ENCODE measurements around the gene AFF1. TPM values are rescaled to one million over a fixed set of nuclear protein-coding genes. Genes with fewer than 3 reads are reported as not detected.

The AFF1 gene
- total RNA-seq, 2 experiments from 2014 or later: 50.3 to 51.2 TPM

DNA sequence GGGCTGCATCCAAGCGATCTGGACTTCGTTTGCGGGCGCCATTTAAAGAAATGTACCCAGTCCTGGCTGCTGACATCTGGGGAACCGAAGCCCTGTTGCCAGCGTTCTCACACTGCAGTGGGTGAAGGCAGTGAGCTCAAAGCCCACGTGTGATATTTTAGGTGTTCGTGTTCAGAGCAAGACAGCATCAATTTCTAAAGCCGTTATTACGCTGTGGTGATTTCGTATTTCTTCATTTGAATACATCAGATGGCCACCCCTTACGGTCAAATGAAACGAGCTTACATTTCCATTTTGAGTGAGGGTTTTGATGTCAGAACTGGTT is 42.2 kb upstream of the AFF1 start:
- H3K9me3 Mint-ChIP-seq: no peaks in the 10 kb centered on the region
- TF ChIP-seq CTCF (IDR thresholded peaks at IDR 0.05): no peak
- ATAC-seq (ENCODE audit: poor library complexity) (peak; percentile 25), DNase-seq (no peak)
- H3K4me3 Mint-ChIP-seq: peak overlapping the region; percentile 84
- no peaks in the 10 kb centered on the region for H3K36me3 ChIP-seq (ENCODE audit: insufficient read depth, low read length)
- H3K4me1 ChIP-seq (ENCODE audit: insufficient read depth, low read length): peaks cover 9% of the 10 kb centered on the region
- ChIA-PET POLR2A (no interaction called here), CTCF (interaction anchor here (1.2 kb wide), 1 partner anchor 394 kb away, joined by 4 read pairs; no protein-coding TSS in a partner anchor)
- H3K4me1 Mint-ChIP-seq (ENCODE audit: low read depth): peaks cover 3% of the 10 kb centered on the region
- H3K27me3 Mint-ChIP-seq: peaks cover 33% of the 10 kb centered on the region
- H3K36me3 Mint-ChIP-seq (ENCODE audit: low read depth): no peaks in the 10 kb centered on the region
- no peak overlapping the region for H3K27ac ChIP-seq (ENCODE audit: low read depth in 1 of 2, low read length in 2 of 2)
- peaks cover 2 to 19% of the 10 kb centered on the region in 2 experiments for H3K27me3 ChIP-seq (ENCODE audit: control insufficient read depth in 1 of 2, insufficient read depth in 2 of 2, low read length in 2 of 2)
- intact Hi-C loops (cut with DNase I, micrococcal nuclease): loop anchor here in 1 of 2 experiments (10.0 kb wide), 1 partner anchor 1808 kb away; no protein-coding TSS in a partner anchor
- H3K9me3 ChIP-seq (ENCODE audit: control insufficient read depth in 1 of 2, insufficient read depth in 1 of 2, low read length in 2 of 2): no peaks in the 10 kb centered on the region
- no peak overlapping the region for H3K27ac Mint-ChIP-seq
- peak overlapping the region; percentile 55 for H3K4me3 ChIP-seq (ENCODE audit: low read length)

- TF ChIP-seq CTCF (IDR thresholded peaks at IDR 0.05): no peak
- Histone ChIP-seq H3K9me3 (ENCODE audit: control insufficient read depth in 1 of 2, insufficient read depth in 1 of 2, low read length in 2 of 2) (no peaks in the 10 kb centered on the region), H3K36me3 (ENCODE audit: insufficient read depth, low read length) (no peaks in the 10 kb centered on the region), H3K4me1 (ENCODE audit: insufficient read depth, low read length) (peaks cover 9% of the 10 kb centered on the region), H3K27ac (ENCODE audit: low read depth in 1 of 2, low read length in 2 of 2) (no peak overlapping the region), H3K27me3 (ENCODE audit: control insufficient read depth in 1 of 2, insufficient read depth in 2 of 2, low read length in 2 of 2) (peaks cover 2 to 19% of the 10 kb centered on the region in 2 experiments), H3K4me3 (ENCODE audit: low read length) (no peak overlapping the region)
- Mint-ChIP-seq H3K27ac (no peak overlapping the region), H3K4me3 (peak overlapping the region; percentile 84), H3K4me1 (ENCODE audit: low read depth) (peaks cover 3% of the 10 kb centered on the region), H3K36me3 (ENCODE audit: low read depth) (no peaks in the 10 kb centered on the region), H3K9me3 (no peaks in the 10 kb centered on the region), H3K27me3 (peaks cover 33% of the 10 kb centered on the region)
- ChIA-PET CTCF (interaction anchor here (1.2 kb wide), 1 partner anchor 394 kb away, joined by 4 read pairs; no protein-coding TSS in a partner anchor), POLR2A (no interaction called here)
- no peak for DNase-seq
- ATAC-seq (ENCODE audit: poor library complexity): no peak
- intact Hi-C loops (cut with DNase I, micrococcal nuclease): loop anchor here in 1 of 2 experiments (10.0 kb wide), 1 partner anchor 1808 kb away; no protein-coding TSS in a partner anchor
Observed at GRCh38 chr4:86893136-86893535, 41.7 kb upstream of the AFF1 start.

DNA sequence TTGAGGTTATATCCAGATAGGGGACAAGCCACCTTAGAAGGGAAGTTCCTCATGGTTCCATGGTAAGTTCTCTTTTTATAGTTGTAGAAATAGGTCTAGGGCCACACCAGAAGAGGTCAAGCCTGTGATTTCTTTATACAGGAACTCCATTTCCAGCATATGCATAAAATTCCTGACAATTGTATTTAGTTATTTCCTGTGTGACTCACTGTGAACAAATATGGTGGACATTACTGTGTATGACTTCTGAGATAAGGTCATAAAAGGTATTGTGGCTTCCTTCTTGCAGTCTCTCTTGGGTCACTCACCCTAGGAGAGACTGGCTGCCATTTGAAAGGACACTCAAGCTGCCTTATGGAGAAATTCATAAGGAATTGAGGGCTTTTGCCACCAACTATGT is 40.4 kb upstream of the AFF1 start:
- CTCF ChIA-PET: interaction anchor here (1.4 kb wide), 1 partner anchor 399 kb away, joined by 5 read pairs; no protein-coding TSS in a partner anchor
- Mint-ChIP-seq H3K27ac (no peak overlapping the region), H3K9me3 (no peaks in the 10 kb centered on the region), H3K4me3 (no peak overlapping the region), H3K27me3 (peaks cover 30% of the 10 kb centered on the region), H3K4me1 (ENCODE audit: low read depth) (peaks cover 3% of the 10 kb centered on the region), H3K36me3 (ENCODE audit: low read depth) (no peaks in the 10 kb centered on the region)
- H3K4me1 ChIP-seq (ENCODE audit: insufficient read depth, low read length): peaks cover 9% of the 10 kb centered on the region
- peaks cover 2 to 13% of the 10 kb centered on the region in 2 experiments for H3K27me3 ChIP-seq (ENCODE audit: control insufficient read depth in 1 of 2, insufficient read depth in 2 of 2, low read length in 2 of 2)
- no peak for TF ChIP-seq CTCF (IDR thresholded peaks at IDR 0.05)
- H3K27ac ChIP-seq (ENCODE audit: low read depth in 1 of 2, low read length in 2 of 2): no peak overlapping the region
- intact Hi-C loops (cut with DNase I, micrococcal nuclease): loop anchor here in 1 of 2 experiments (10.0 kb wide), 1 partner anchor 1810 kb away; no protein-coding TSS in a partner anchor
- ATAC-seq (ENCODE audit: poor library complexity) (no peak), DNase-seq (no peak)
- POLR2A ChIA-PET: interaction anchor here (0.7 kb wide), 1 partner anchor 39 kb away, joined by 3 read pairs; no protein-coding TSS in a partner anchor
- H3K9me3 ChIP-seq (ENCODE audit: control insufficient read depth in 1 of 2, insufficient read depth in 1 of 2, low read length in 2 of 2): no peaks in the 10 kb centered on the region
- no peak overlapping the region for H3K4me3 ChIP-seq (ENCODE audit: low read length)
- H3K36me3 ChIP-seq (ENCODE audit: insufficient read depth, low read length): no peaks in the 10 kb centered on the region

Measured in CD4-positive, alpha-beta T cell (primary cell).